GM10266 (cell line): ENCODE measurements around the gene TAOK2.
"Not testable (repeated sequence)": the region's sequence is repeated elsewhere in the genome, so short reads cannot be mapped to it uniquely, and the experiment has no call there.

Experiments
- DNase-seq: peaks from one replicate; pipeline ENCODE4 v3.0.0; 2012; ENCODE audit errors: extremely low spot score
- TF ChIP-seq, protein P1 (sequence below): IDR thresholded peaks from 2 replicates; pipeline ENCODE4 v1.5.1; 2012; ENCODE audit warnings: mild to moderate bottlenecking, low read depth; ENCODE audit not compliant: control insufficient read depth, insufficient read depth; ENCODE audit errors: missing control alignments

TAOK2 gene

DNA sequence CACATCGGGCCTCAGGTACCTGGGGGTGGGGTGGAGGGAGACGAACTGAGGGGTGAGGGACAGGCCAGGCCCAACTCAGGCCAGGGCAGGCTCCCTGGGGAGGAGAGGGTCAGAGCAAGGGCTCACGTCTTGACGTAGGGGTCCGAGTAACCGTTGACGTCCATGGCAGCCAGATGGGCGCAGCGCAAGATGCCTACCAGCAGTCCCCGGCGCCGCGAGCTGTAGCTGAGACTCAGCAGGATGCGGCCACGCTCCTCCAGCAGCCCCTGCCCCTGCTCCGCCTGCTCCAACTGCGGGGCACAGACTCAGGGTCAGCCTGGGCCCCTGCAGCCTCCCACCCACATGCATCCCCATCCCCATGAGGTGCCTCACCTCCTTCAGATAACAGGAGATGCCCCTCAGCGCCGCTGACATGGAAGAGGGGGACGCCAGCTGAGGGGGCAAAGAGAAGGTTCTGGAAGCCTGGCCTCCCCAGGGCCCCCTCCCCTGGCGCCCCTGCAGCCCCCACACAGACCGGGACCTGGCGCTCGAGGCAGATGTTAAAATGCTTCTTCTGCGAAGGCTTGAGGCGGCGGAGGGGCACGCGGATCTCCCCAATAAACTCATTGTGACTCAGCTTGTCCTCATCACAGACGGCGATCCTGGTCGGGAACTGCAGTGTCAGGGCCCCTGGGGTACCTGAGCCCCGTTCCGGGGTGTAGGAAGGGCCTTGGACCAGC lies 33.1 kb downstream of the TAOK2 start:
- TF ChIP-seq, protein P1, sequence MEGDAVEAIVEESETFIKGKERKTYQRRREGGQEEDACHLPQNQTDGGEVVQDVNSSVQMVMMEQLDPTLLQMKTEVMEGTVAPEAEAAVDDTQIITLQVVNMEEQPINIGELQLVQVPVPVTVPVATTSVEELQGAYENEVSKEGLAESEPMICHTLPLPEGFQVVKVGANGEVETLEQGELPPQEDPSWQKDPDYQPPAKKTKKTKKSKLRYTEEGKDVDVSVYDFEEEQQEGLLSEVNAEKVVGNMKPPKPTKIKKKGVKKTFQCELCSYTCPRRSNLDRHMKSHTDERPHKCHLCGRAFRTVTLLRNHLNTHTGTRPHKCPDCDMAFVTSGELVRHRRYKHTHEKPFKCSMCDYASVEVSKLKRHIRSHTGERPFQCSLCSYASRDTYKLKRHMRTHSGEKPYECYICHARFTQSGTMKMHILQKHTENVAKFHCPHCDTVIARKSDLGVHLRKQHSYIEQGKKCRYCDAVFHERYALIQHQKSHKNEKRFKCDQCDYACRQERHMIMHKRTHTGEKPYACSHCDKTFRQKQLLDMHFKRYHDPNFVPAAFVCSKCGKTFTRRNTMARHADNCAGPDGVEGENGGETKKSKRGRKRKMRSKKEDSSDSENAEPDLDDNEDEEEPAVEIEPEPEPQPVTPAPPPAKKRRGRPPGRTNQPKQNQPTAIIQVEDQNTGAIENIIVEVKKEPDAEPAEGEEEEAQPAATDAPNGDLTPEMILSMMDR = no peak
- no peak for DNase-seq

DNA sequence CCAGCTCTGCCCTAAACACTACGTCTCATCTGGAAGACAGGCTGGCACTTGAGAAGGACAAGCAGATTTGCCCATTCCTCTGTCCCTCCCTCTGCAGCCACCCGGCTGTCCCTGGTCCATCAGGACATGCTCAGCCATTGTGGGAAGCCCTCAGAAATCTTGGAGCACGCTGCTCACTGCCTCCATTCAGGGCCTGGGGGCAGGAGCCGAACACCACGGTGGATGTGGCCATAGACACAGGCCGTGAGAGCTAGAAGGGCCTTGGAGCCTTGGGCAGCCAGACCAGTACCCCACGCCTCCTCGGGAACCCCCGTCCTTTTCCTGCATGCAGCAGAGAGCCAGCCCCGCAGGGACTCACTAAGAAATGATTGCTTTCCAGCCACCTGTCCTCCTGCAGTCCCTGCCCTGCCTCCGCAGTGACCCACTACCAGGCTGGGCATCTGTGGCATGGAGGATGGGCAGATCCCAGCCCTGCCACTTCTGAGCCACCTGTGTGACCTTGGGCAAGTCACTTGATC lies 33.8 kb downstream of the TAOK2 start:
- DNase-seq = no peak
- TF ChIP-seq, protein P1 = no peak

DNA sequence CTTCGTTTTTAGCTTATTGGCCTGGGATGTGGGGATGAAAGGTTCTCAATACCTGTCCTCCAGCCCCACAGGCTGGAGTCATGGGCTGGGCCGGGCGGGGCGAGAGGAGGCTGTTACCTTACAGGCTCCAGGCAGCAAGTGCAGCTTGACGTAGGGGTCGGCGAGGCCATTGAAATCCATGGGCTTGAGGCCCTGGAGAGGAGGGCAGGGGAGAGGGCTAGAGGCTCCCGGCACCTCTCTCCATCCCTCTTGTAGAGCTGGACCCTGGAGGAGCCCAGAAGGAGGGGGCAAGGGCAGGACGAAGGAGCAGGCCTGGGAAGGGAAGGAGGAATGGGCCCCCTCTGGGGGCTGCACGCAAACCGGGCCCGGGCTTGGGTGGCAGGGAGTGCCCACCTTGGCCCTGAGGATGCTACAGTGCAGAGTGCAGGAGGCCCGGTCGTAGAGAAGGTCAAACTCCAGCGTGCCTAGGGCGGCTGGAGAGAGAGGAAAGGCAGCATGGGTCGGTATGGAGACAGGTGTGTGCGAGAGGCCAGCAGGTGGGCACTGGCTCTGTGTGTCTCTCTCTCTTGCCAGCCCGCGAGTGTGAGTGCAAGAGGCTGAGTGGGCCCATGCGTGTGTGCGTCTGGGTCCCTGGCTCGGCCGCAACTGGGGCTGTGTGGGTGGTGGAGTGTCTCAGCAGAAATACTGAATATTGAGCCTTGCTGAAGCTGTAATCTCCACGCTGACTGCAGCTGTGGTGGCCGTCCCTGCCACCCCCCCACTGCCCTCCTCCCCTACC lies 35.6 kb downstream of the TAOK2 start:
- DNase-seq = no peak
- TF ChIP-seq, protein P1 = no peak

DNA sequence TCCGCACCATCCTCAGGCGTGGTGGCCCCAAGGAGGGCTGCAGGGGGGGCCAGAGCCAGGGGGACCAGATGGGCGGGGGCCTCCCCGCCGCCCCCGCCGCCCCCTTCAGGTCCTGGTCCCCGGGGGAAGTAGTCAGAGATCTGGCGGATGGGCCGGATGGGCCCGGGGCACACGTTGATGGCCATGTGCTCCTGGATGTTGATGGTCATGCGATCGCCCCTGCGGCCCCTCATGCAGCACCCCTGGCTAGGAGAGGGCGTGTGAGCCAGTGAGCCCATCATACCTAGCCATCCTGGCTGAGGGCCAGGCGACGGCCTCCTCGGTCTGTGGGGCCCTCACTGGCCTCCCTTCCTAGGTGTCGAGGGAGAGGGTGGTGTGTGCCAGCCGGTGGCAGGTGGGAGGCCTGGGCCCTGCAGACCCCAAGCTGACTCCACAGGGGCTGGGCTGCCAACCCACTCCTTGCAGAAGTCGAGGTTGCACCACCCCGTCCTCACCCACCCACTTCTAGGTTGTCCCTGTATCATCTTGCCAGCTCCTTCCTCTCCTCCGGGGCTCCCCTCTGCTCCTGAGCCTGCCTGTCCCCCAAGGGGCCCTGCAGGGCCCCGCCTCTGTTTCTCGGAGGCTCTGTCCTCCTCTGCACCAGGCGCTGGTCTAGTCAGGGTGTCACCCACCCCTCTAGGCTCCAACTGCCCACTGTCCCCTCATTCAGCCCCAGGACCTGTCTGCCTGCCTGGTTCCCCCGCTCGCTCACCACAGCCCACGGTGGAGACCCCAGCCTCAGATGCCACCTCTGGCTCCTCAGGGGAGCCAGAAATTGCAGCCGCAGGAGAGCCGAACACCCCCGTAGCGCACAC lies 36.5 kb downstream of the TAOK2 start:
- DNase-seq = peak; percentile 58
- TF ChIP-seq, protein P1 = no peak

DNA sequence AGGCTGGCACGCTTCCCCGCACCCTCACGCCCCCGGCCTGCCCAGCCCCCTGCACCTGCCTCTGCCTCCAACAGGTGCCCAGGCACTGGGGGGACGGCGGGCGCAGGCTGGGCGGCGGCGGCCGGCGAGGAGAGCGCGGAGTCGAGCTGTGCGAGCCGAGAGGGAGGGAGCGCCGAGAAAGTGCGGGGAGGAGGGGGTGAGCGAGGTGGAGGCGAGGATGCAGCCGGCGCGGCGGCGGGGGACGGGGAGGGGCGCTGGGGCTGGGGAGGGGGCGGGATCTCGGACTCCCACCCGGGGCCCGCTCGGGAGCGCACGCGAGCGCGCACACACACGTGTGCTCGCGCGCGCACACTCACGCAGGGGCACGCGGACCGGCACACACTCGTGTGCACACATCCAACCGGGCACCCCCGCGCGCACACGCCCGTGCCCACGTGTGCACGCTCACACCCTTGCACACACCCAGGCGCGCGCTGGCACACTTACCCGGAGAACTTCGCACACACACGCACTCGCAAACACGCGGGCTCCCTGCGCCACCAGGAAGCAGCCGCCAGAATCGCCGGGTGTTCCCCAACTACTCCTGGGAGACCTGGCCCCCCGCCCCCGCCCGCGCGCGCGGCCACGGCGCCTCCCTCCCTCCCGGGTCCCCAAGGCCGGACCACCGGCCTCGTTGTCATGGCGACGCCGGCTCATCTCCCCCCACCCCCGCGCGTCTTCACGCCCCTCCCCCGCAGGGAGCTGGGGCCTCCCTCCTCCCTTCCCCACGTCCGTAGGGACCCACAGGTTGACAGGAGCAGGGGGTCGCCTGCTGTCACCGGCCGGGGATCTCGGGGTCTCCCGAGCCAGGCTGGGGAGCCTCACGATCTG lies 37.4 kb downstream of the TAOK2 start, which contains the start of gene DOC2A:
TSS of gene DOC2A (minus strand) at position 184 of the 870 bp plus-strand sequence. CDS start 805 bp downstream, outside the sequence.
- TF ChIP-seq, protein P1 = no peak

DNA sequence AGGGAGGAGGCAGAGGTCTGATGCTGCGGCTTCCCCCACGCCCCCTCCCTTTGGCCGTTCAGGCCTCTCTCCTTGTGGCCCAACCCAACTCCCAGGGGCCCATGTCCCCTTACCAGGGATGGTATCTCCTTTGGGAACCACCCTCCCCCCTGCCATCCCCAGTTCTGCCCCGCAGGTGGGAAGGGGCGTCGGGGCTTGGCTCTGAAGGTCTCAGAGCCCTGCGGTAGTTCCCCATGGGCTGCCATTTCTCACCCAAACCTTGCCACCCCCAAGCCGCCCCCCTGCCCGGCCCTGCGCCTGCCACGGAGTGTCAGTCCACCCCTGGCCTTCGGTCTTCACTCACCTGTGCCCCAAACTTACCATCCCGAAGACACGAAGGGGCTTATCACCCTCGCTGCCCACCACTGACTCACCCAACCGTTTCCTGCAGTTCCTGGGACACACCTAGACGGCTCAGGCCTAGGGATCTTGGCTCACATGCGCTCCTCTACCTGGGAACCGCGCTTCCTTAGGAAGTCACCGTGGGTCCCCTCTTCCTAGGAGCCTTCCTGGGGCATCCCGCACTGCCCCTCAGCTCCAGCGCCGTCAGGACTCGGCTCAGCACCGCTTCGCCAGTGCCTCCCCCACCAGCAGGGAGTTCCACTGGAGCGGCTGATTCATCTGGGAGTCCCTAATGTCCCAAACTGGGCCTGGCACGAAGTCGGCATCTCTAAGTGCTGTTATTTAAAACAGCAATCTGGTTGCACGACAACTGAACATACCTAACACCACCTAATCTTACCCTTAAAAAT lies 38.2 kb downstream of the TAOK2 start:
- no peak for DNase-seq

More for the DNA sequence above, 37.4 kb downstream of the TAOK2 start, which contains the start of gene DOC2A:
- DNase-seq = peak; percentile 76

DNA sequence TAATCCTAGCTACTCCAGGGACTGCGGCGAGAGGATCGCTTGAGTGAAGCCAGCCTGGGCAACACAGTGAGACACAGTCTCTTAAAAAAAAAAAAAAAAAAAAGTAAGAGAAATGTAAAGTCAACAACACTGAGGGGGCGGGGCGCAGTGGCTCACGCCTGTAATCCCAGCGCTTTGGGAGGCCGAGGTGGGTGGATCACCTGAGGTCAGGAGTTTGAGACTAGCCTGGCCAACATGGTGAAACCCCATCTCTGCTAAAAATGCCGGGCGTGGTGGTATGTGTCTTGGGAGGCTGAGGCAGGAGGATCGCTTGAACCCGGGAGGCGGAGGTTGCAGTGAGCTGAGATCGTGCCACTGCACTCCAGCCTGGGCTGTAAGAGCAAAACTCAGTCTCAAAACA lies 38.9 kb downstream of the TAOK2 start:
- not testable (repeated sequence) for DNase-seq

More for the DNA sequence above, 38.2 kb downstream of the TAOK2 start:
- TF ChIP-seq, protein P1 = no peak

DNA sequence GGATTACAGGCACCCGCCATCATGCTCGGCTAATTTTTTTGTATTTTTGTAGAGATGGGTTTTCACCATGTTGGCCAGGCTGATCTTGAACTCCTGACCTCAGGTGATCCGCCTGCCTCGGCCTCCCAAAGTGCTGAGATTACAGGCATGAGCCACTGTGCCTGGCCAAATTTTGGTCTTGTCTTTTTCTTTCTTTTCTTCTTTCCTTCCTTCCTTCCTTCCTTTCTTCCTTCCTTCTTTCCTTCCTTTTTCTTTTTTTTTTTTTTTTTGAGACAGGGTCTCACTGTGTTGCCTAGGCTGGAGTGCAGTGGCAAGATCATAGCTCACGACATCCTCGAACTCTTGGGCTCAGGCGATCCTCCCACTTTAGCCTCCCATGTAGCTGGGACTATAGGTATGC lies 41.8 kb downstream of the TAOK2 start:
- DNase-seq = not testable (repeated sequence)
